ENCODE data around the gene CD209. TPM values are rescaled to one million over a fixed set of nuclear protein-coding genes. Genes with fewer than 3 reads are reported as not detected.

CD209 gene
- total and polyA plus RNA-seq, 9 of the 15 experiments (the other 6 are each of a cell fraction or from before 2014, with no cell fraction given), result 0.01 TPM; not detected in 8

DNA sequence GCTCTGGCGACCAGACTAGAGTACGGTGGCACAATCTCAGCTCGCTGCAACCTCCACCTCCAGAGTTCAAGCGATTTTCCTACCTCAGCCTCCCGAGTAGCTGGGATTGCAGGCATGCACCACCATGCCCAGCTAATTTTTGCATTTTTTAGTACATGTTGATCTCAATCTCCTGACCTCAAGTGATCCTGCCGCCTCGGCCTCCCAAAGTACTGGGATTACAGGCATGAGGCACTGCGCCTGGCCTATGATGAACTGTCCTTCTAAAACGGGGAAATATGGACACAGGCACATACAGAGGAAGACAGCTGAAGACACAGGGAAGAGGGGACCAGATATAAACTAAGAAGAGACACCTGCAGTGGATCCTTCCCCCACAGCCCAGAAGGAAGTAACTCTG lies 28.4 kb upstream of the CD209 start:
- Histone ChIP-seq H2AFZ (ENCODE audit: low read depth, low read length) (no peak overlapping the region), H3K4me3 (no peak overlapping the region), H3K9me3 (replicated peaks; ENCODE audit: control insufficient read depth, insufficient read depth, low read depth, low read length) (no peaks in the 10 kb centered on the region), H3K27ac (ENCODE audit: extremely low read depth, low read depth, low read length) (no peak overlapping the region), H3K36me3 (ENCODE audit: control insufficient read depth, insufficient read depth, low read length) (no peaks in the 10 kb centered on the region), H3K4me1 (replicated peaks in 1 of 2; ENCODE audit: control insufficient read depth in 2 of 2, insufficient read depth in 2 of 2, low read length in 2 of 2) (no peaks in the 10 kb centered on the region), H3K9me1 (ENCODE audit: control insufficient read depth, insufficient read depth, low read length) (no peaks in the 10 kb centered on the region), H3K27me3 (ENCODE audit: control insufficient read depth in 2 of 2, insufficient read depth in 2 of 2, low read length in 2 of 2) (peaks cover 37 to 42% of the 10 kb centered on the region in 2 experiments), H3K4me2 (ENCODE audit: insufficient read depth, low read length) (no peak overlapping the region), H4K20me1 (replicated peaks; ENCODE audit: control insufficient read depth, insufficient read depth, low read length) (no peaks in the 10 kb centered on the region), H3K9ac (ENCODE audit: insufficient read depth in 1 of 2, low read depth in 2 of 2, low read length in 2 of 2) (no peak overlapping the region), H3K79me2 (ENCODE audit: control insufficient read depth, insufficient read depth, low read length) (no peaks in the 10 kb centered on the region)
- POLR2A ChIA-PET, result interaction anchor here (0.6 to 0.7 kb wide), 2 partner anchors 9 to 164 kb away, joined by 3 read pairs; no protein-coding TSS in a partner anchor
- BruUV-seq (replicated peaks), result no TSS peak
- intact Hi-C loops (cut with micrococcal nuclease) (no loop called here), in situ Hi-C loops (cut with MboI) (no loop called here)
- 3% methylated on average over 8 of the region's 9 CpGs for WGBS (ENCODE audit: insufficient coverage, low coverage, missing lambda C conversion rate)
- ATAC-seq, result no peak
- CTCF ChIA-PET (ENCODE audit: low intra/inter-chr PET ratio), result no interaction called here
- no peak for FAIRE-seq
- DNase-seq (ENCODE audit: extremely low read depth in 1 of 4, low spot score in 3 of 4), result no peak
- TF ChIP-seq HDAC2 (IDR thresholded peaks at IDR 0.05), result no peak
- TF ChIP-seq, protein P1, sequence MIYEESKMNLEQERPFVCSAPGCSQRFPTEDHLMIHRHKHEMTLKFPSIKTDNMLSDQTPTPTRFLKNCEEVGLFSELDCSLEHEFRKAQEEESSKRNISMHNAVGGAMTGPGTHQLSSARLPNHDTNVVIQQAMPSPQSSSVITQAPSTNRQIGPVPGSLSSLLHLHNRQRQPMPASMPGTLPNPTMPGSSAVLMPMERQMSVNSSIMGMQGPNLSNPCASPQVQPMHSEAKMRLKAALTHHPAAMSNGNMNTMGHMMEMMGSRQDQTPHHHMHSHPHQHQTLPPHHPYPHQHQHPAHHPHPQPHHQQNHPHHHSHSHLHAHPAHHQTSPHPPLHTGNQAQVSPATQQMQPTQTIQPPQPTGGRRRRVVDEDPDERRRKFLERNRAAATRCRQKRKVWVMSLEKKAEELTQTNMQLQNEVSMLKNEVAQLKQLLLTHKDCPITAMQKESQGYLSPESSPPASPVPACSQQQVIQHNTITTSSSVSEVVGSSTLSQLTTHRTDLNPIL (CRISPR knock-in tag; IDR thresholded peaks at IDR 0.05), result no peak
- TF ChIP-seq DACH1 (IDR thresholded peaks at IDR 0.05; ENCODE audit: partially characterized antibody), result no peak
- TF ChIP-seq GATA2 (CRISPR knock-in tag; IDR thresholded peaks at IDR 0.05), result no peak
- TF ChIP-seq, protein P2, sequence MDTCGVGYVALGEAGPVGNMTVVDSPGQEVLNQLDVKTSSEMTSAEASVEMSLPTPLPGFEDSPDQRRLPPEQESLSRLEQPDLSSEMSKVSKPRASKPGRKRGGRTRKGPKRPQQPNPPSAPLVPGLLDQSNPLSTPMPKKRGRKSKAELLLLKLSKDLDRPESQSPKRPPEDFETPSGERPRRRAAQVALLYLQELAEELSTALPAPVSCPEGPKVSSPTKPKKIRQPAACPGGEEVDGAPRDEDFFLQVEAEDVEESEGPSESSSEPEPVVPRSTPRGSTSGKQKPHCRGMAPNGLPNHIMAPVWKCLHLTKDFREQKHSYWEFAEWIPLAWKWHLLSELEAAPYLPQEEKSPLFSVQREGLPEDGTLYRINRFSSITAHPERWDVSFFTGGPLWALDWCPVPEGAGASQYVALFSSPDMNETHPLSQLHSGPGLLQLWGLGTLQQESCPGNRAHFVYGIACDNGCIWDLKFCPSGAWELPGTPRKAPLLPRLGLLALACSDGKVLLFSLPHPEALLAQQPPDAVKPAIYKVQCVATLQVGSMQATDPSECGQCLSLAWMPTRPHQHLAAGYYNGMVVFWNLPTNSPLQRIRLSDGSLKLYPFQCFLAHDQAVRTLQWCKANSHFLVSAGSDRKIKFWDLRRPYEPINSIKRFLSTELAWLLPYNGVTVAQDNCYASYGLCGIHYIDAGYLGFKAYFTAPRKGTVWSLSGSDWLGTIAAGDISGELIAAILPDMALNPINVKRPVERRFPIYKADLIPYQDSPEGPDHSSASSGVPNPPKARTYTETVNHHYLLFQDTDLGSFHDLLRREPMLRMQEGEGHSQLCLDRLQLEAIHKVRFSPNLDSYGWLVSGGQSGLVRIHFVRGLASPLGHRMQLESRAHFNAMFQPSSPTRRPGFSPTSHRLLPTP (IDR thresholded peaks at IDR 0.05; ENCODE audit: borderline replicate concordance, extremely low read depth, insufficient read length), result no peak
- TF ChIP-seq, protein P3, sequence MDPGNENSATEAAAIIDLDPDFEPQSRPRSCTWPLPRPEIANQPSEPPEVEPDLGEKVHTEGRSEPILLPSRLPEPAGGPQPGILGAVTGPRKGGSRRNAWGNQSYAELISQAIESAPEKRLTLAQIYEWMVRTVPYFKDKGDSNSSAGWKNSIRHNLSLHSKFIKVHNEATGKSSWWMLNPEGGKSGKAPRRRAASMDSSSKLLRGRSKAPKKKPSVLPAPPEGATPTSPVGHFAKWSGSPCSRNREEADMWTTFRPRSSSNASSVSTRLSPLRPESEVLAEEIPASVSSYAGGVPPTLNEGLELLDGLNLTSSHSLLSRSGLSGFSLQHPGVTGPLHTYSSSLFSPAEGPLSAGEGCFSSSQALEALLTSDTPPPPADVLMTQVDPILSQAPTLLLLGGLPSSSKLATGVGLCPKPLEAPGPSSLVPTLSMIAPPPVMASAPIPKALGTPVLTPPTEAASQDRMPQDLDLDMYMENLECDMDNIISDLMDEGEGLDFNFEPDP (CRISPR knock-in tag; IDR thresholded peaks at IDR 0.05), result no peak
- TF ChIP-seq, protein P4, sequence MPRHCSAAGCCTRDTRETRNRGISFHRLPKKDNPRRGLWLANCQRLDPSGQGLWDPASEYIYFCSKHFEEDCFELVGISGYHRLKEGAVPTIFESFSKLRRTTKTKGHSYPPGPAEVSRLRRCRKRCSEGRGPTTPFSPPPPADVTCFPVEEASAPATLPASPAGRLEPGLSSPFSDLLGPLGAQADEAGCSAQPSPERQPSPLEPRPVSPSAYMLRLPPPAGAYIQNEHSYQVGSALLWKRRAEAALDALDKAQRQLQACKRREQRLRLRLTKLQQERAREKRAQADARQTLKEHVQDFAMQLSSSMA (CRISPR knock-in tag; IDR thresholded peaks at IDR 0.05), result no peak
- TF ChIP-seq NFATC3 (IDR thresholded peaks at IDR 0.05), result no peak
- TF ChIP-seq ILK (tag; IDR thresholded peaks at IDR 0.05; ENCODE audit: borderline replicate concordance, low read depth), result no peak
- TF ChIP-seq SREBF2 (CRISPR knock-in tag; IDR thresholded peaks at IDR 0.05), result no peak
- no peak for TF ChIP-seq ZNF75A (CRISPR knock-in tag; IDR thresholded peaks at IDR 0.05)
- TF ChIP-seq MECOM (CRISPR knock-in tag; IDR thresholded peaks at IDR 0.05), result no peak
- no peak for TF ChIP-seq TRIM24 (IDR thresholded peaks at IDR 0.05)

Measured in K562 (cell line).